OCI-LY7 (cell line): ENCODE data around the gene RBM6. TPM values are rescaled to one million over a fixed set of nuclear protein-coding genes. Genes with fewer than 3 reads are reported as not detected.

Experiments used
- BruUV-seq: library from RNA; stranded (reverse); fragments of 400-500 nt; replicated peaks from 2 replicates; lab custom pipeline; 2021; lab: Mats Ljungman, UMichigan
- CTCF ChIA-PET: fragments of 300-600 bp; sonication (Branson Sonifier 250); formaldehyde crosslinking; loops from one replicate; lab custom pipeline; 2022; ENCODE audit warnings: antibody characterized with exemption; ENCODE audit not compliant: unreplicated experiment; lab: Charles Lee
- POLR2A ChIA-PET: fragments of 300-600 bp; sonication (Branson Sonifier 250); formaldehyde crosslinking; loops from one replicate; lab custom pipeline; 2022; ENCODE audit warnings: antibody characterized with exemption; lab: Charles Lee
- DNase-seq: peaks from one replicate; pipeline ENCODE4 v3.0.0-alpha.2; 2015; ENCODE audit warnings: low spot score
- H2AFZ ChIP-seq: fragments of 200-600 bp; sonication (generic), shearing (Covaris generic); 2 replicates; pipeline ENCODE4 v1.6.1; 2014; ENCODE audit warnings: mild to moderate bottlenecking, antibody characterized with exemption, low read length, moderate library complexity
- H3K27ac ChIP-seq: fragments of 200-600 bp; sonication (generic); 2 replicates; pipeline ENCODE4 v1.5.1; 2014; ENCODE audit warnings: mixed run types, low read depth, mild to moderate bottlenecking, moderate library complexity, low read length, inconsistent platforms; ENCODE audit not compliant: poor library complexity, severe bottlenecking
- H3K36me3 ChIP-seq: fragments of 200-600 bp; sonication (generic); 2 replicates; pipeline ENCODE4 v1.6.1; 2014; ENCODE audit warnings: mild to moderate bottlenecking, antibody characterized with exemption, low read length, moderate library complexity, mixed read lengths; ENCODE audit not compliant: insufficient read depth
- H3K4me1 ChIP-seq: fragments of 200-600 bp; sonication (generic); 2 replicates; pipeline ENCODE4 v1.5.1; 2014; ENCODE audit warnings: mild to moderate bottlenecking, low read length; ENCODE audit not compliant: insufficient read depth, poor library complexity, severe bottlenecking
- H3K4me2 ChIP-seq: fragments of 200-600 bp; sonication (generic); 2 replicates; pipeline ENCODE4 v1.6.1; 2014; ENCODE audit warnings: mild to moderate bottlenecking, low read length
- H3K4me3 ChIP-seq: fragments of 200-600 bp; sonication (generic); 2 replicates; pipeline ENCODE4 v1.5.1; 2014; ENCODE audit warnings: mild to moderate bottlenecking, low read depth, low read length; ENCODE audit not compliant: poor library complexity, severe bottlenecking
- H3K79me2 ChIP-seq: fragments of 200-600 bp; sonication (generic); 2 replicates; pipeline ENCODE4 v1.6.1; 2016; ENCODE audit warnings: low read depth, mild to moderate bottlenecking, low read length, moderate library complexity, mixed read lengths; ENCODE audit not compliant: insufficient read depth
- H3K9me2 ChIP-seq: fragments of 200-600 bp; sonication (generic); 2 replicates; pipeline ENCODE4 v1.6.1; 2016; ENCODE audit warnings: mild to moderate bottlenecking, low read length, mixed read lengths; ENCODE audit not compliant: insufficient read depth
- H3K9me3 ChIP-seq: fragments of 200-600 bp; sonication (generic); 2 replicates; pipeline ENCODE4 v1.6.1; 2014; ENCODE audit warnings: mild to moderate bottlenecking, mixed run types, low read length, mixed read lengths
- H4K20me1 ChIP-seq: fragments of 200-600 bp; sonication (generic); 2 replicates; pipeline ENCODE4 v1.6.1; 2014; ENCODE audit warnings: mild to moderate bottlenecking, antibody characterized with exemption, low read length, moderate library complexity, mixed read lengths; ENCODE audit not compliant: insufficient read depth
- CTCF ChIP-seq: fragments of 200-600 bp; sonication (generic); conservative IDR thresholded peaks from 2 replicates; pipeline ENCODE4 v1.5.1; 2014; ENCODE audit warnings: mild to moderate bottlenecking, antibody characterized with exemption, low read length, moderate library complexity, mixed read lengths
- EZH2phosphoT487 ChIP-seq: fragments of 200-600 bp; sonication (generic); IDR thresholded peaks from 2 replicates; pipeline ENCODE4 v1.6.1; 2018; ENCODE audit warnings: low read depth, borderline replicate concordance, mild to moderate bottlenecking, mixed run types, antibody characterized with exemption, low read length, moderate library complexity, mixed read lengths
- intact Hi-C: fragments of 100-400 bp; cut with micrococcal nuclease; formaldehyde crosslinking; loops from one replicate; pipeline ENCODE4 v1.10.0; 2022; ENCODE audit not compliant: unreplicated experiment
- total RNA-seq, 2 experiments: library from RNA; depleted of rRNA in 1 of 2; stranded (reverse); fragments of >200 nt in 1 of 2; shearing (Covaris generic) in 1 of 2; gene quantifications; 2 replicates each; pipeline ENCODE4 v1.2.3, GENCODE V29; 2014 to 2022

The RBM6 gene
- total RNA-seq, 2 experiments from 2014 or later, result 83.7 to 185 TPM

GRCh38 chr3:49906073-49906743 lies 33.7 kb upstream of the RBM6 start:
- peaks cover 13% of the 10 kb centered on the region for H3K4me1 ChIP-seq
- no peaks in the 10 kb centered on the region for H3K9me2 ChIP-seq
- no peaks in the 10 kb centered on the region for H3K9me3 ChIP-seq
- ChIA-PET POLR2A (interaction anchor here (1.1 kb wide), 1 partner anchor 28 kb away, joined by 4 read pairs; no protein-coding TSS in a partner anchor), CTCF (no interaction called here)
- H3K27ac ChIP-seq, result no peak overlapping the region
- no peak overlapping the region for H3K4me3 ChIP-seq
- 0 out of 2 replicates have a peak, but pooled peaks cover 4% of the 10 kb centered on the region for H3K36me3 ChIP-seq
- H4K20me1 ChIP-seq, result no peaks in the 10 kb centered on the region
- peak; percentile 57 for DNase-seq
- peak overlapping the region; percentile 20; the same call in 1 of the 2 replicates for H3K4me2 ChIP-seq
- no peak overlapping the region for H2AFZ ChIP-seq
- no TSS peak for BruUV-seq
- TF ChIP-seq EZH2phosphoT487 (no peak), CTCF (peak; percentile 84)
- intact Hi-C loops, result loop anchor here (1.0 to 5.0 kb wide), 3 partner anchors 65 to 204 kb away; no protein-coding TSS in a partner anchor
- no peaks in the 10 kb centered on the region for H3K79me2 ChIP-seq

DNA sequence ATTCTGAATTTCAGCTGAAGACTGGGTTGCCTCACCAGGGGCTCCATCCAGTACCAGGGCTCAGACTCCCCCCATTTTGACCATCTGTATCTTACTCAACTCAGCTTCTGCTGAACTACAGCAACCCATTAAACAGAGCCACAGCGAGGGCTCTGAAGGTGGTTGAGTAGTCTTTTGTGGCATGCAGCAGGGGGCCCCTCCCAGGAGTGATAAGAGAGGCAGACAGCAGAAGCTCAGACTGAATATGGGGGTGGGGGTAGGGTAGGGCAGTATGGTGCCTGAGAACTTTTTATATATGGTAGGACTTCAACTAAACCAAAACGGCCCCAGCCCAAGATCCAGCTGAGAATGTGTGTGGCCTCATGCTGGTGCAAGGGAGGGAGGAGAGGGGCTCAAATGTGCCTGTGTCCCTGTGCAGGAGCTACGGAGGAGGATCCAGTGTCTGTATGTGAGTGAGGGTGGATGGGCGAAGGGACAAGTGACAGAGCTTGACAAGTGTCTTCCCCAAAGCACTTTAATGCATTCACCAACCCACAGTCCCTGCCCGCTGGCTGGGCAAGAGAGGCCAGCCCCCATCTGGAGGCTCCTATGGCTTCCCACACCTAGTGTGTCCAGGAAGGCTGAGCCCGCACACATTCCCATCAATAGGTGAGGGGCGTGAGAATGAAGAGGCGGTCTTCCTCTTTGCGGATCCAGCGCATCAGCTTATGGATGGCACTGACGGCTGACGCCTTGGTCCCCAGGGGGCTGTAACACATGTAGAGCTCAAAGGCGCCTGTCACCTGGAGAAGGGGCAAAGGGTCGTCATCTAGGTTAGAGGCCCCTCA lies 31.4 kb upstream of the RBM6 start:
- no peaks in the 10 kb centered on the region for H3K9me3 ChIP-seq
- H3K4me2 ChIP-seq, result no peak overlapping the region
- no peak overlapping the region for H3K4me3 ChIP-seq
- peaks cover 9% of the 10 kb centered on the region for H3K4me1 ChIP-seq
- TF ChIP-seq EZH2phosphoT487 (no peak), CTCF (no peak)
- ChIA-PET POLR2A (no interaction called here), CTCF (interaction anchor here (0.5 to 1.6 kb wide), 3 partner anchors 54 to 203 kb away, joined by 3 to 5 read pairs (median 4); no protein-coding TSS in a partner anchor)
- intact Hi-C loops, result loop anchor here (5.0 kb wide), 1 partner anchor 206 kb away; no protein-coding TSS in a partner anchor
- H3K9me2 ChIP-seq, result no peaks in the 10 kb centered on the region
- 0 out of 2 replicates have a peak, but pooled peaks cover 12% of the 10 kb centered on the region for H3K36me3 ChIP-seq
- no peaks in the 10 kb centered on the region for H4K20me1 ChIP-seq
- no peak overlapping the region for H2AFZ ChIP-seq
- no peak overlapping the region for H3K27ac ChIP-seq
- BruUV-seq, result no TSS peak
- H3K79me2 ChIP-seq, result no peaks in the 10 kb centered on the region
- DNase-seq, result no peak
